Ectodermal cell (in vitro differentiated cells): ENCODE results near the gene ARMC6.

Source experiments
- H3K27ac ChIP-seq: 2 replicates; pipeline ENCODE4 v1.7.0; 2013; ENCODE audit warnings: mild to moderate bottlenecking, low read depth, low read length; ENCODE audit not compliant: insufficient read depth, poor library complexity, severe bottlenecking
- H3K27me3 ChIP-seq: 2 replicates; pipeline ENCODE4 v1.7.0; 2013; ENCODE audit warnings: mild to moderate bottlenecking, low read length; ENCODE audit not compliant: insufficient read depth, control insufficient read depth, poor library complexity, severe bottlenecking
- H3K36me3 ChIP-seq: one replicate; pipeline ENCODE4 v1.7.0; 2013; ENCODE audit warnings: low read length; ENCODE audit not compliant: control insufficient read depth, insufficient read depth
- H3K4me1 ChIP-seq: one replicate; pipeline ENCODE4 v1.7.0; 2013; ENCODE audit warnings: low read length; ENCODE audit not compliant: control insufficient read depth, insufficient read depth
- H3K4me3 ChIP-seq: 2 replicates; pipeline ENCODE4 v1.7.0; 2013; ENCODE audit warnings: low read depth, low read length, control low read depth; ENCODE audit not compliant: insufficient read depth
- H3K9me3 ChIP-seq: 2 replicates; pipeline ENCODE4 v1.7.0; 2013; ENCODE audit warnings: mild to moderate bottlenecking, low read length, moderate library complexity; ENCODE audit not compliant: control insufficient read depth
- WGBS, 2 experiments: methylation state at CpG; one replicate each; pipeline ENCODE4 v1.1.7; 2013; ENCODE audit warnings: missing lambda C conversion rate in 2 of 2; 5-methylcytosine and 5-hydroxymethylcytosine counted together

The ARMC6 gene

DNA sequence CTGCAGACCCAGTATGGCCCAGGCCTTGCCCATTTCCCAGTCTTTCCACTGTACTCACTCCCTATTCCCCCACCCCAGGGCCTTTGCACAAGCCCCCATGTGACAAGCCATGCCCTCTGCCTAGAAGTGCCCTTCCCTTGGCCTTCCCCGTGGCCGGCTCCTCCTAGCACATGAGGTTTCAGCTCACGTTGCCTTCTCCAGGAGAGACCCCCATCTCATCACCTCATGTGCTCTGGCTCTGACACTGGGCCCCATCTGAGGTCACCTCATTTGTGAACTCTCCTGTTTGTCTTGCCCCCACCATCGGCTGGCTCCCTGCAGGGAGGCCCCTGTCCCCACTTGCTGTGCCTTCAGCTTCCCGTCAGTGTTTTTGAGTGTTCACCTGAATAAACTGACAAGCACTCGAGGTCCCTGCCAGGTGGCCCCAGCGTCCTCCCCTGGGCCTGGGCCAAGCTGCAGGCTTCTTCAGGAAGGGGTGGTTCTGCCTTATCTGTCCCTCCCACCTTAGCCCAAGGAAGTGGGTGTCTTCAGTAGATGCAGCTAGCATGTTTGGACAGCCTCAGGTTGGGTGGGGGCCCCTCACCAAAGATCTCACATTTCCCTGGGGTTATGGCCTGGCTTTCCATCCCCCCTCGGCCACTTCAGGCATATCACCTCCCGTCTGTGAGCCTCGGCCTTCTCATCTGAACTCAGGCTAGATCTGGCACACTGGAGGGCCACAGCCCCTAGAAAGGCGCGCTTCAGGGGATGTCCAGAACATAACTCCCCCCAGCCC is 26.6 kb downstream of the ARMC6 start:
- WGBS, 2 experiments: 91 to 93% methylated on average over 12 of the region's 12 CpGs
- Histone ChIP-seq H3K36me3 (peaks cover 11% of the 10 kb centered on the region), H3K27ac (no peak overlapping the region), H3K4me3 (no peak overlapping the region), H3K9me3 (no peaks in the 10 kb centered on the region), H3K4me1 (peaks cover 5% of the 10 kb centered on the region), H3K27me3 (peaks cover 12% of the 10 kb centered on the region)

DNA sequence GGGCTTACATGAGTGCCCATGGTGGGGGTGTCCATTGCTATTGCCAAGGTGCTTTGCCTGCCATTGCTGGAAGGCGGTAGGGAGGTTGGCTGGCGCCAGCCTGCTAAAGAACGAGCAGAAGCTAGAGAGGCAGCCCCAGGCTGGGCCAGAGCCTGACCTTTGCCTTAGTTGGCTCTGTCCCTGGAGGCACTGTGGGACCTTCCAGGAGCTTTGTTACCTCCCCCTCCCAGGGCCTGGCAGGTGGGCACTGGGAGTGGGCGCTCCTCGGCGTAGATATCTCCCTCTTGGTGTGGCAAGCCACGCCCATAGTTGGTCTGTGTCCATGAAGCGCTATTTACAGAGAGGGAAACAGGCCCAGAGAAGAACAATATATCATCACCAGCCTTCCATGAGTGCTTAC is 28.1 kb downstream of the ARMC6 start:
- no peaks in the 10 kb centered on the region for H3K9me3 ChIP-seq
- no peak overlapping the region for H3K27ac ChIP-seq
- peaks cover 5% of the 10 kb centered on the region for H3K4me1 ChIP-seq
- 97 to 98% methylated on average over 8 of the region's 8 CpGs for WGBS, 2 experiments
- no peaks in the 10 kb centered on the region for H3K36me3 ChIP-seq
- H3K4me3 ChIP-seq: no peak overlapping the region
- peaks cover 26% of the 10 kb centered on the region for H3K27me3 ChIP-seq

DNA sequence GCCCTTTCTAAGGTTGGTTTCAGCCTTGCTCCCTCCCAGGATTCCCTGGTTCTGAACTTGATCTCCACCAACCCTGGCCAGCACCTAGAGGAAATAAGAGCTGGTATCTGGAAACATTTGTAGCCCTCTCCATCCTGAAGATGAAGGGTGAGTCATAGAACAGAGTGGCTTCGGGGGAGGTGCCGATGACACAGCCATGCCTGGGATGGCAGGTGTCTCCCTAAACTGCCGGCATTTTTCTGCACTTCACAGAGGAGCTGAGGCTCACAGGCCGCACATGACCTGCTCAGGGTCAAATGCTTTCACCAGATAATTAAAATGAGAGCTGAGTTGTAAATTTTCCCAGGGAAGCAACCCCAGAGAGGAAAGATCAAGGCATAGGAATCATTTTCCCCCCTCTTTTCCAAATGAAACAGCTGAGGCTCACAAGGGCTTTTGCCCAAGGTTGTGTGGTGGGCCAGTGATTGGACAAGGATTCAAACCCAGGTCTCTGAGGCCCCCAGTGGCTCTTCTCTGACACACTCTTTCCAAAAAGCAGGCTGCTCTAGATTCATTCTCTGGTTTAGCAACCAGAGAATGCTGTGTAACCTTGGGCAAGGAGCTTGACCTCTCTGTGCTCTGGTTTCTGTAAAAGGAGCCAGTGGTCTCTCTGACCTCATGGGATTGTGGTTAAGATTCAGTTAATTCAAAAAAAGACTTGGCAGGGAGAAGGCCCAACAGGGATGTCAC is 29.2 kb downstream of the ARMC6 start:
- H3K9me3 ChIP-seq: no peaks in the 10 kb centered on the region
- H3K4me1 ChIP-seq: peaks cover 5% of the 10 kb centered on the region
- WGBS, 2 experiments: 87 to 92% methylated on average over 4 of the region's 4 CpGs
- H3K4me3 ChIP-seq: peak overlapping the region; percentile 54
- no peak overlapping the region for H3K27ac ChIP-seq
- H3K36me3 ChIP-seq: no peaks in the 10 kb centered on the region
- H3K27me3 ChIP-seq: peaks cover 37% of the 10 kb centered on the region

DNA sequence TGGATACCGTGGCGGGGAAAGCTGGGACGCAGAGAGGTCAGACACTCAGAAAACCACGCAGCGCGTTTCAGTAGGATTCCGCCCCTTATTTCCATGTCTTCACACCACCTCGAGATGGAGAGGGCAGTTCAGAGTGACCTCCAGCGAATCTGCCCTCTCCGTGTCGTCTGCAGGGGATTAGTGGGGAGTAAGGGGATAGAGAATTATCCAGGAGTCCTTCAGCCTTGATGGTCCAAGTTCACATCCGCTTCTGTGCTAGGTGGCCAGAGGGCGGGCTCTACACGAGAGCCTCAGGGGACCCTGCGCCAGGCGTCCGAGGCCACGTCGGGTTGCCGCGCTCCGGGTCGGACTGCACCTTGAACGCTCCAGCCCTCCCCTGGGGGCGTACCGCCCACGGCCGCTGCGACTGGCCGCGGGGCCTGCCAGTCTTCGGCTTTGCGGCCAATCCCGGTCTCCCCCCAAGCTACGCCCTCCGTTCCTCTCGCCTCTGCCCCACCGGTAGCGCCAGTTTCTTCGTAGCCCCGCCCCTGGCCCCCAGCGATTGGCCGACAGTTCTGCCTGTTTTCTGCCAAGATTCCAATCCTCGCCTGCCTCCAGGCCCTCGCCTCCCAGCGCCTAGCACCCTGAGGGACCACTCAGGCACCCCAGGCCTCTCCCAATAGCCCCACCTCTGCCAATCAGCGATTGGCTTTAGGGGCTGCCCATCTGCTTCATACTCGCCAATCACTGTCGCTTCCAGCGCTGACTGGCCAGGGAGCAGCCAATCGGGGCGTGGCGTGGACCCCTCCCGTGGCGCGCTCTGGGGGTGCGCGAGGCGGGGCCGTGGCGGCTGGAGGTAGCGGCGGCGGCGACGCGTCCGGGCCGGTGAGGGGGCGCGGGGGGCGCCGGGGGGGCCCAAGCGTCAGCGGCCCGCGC is 30.0 kb downstream of the ARMC6 start, which contains the start of gene SLC25A42:
TSS of gene SLC25A42 (plus strand) at position 812 of the 915 bp plus-strand sequence. CDS start 32,131 bp downstream, outside the sequence.
- Histone ChIP-seq H3K4me3 (peak within 1 kb of the TSS; percentile 54), H3K27me3 (peaks cover 38% of the 10 kb centered on the region), H3K36me3 (no peaks in the 10 kb centered on the region), H3K9me3 (no peaks in the 10 kb centered on the region), H3K27ac (no peak within 1 kb of the TSS), H3K4me1 (peaks cover 5% of the 10 kb centered on the region)
- 4 to 5% methylated on average over 77 of the region's 77 CpGs for WGBS, 2 experiments

DNA sequence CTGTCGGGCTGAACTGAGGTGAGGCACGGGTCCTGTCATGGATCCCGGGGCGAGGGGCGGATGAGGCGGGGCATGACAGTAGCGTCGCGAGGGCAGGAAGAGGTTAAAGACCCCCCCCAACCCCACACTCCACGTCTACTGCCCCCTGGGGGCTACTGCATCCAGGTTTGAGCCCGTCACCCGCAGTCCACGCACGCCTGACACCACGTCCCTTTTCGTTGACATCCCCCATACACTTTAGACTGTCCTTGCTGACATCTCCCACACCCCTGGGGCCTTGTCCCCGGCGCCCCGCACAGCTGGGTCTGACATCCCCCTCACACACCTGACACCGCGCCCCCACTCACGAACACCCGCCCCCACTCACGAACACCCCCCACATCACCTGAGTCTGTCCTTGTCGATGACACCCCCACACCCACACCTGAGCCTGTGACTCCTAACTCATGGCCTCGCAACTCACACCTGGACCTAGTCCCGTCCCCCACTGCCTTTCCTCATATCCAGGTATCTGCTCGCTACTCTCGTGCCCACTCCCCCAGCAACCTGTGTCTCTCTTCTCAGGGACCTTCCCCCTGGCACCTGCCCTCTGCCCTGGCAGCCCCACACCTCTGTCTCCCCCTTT is 30.8 kb downstream of the ARMC6 start:
- Histone ChIP-seq H3K36me3 (no peaks in the 10 kb centered on the region), H3K27ac (no peak overlapping the region), H3K4me1 (peaks cover 5% of the 10 kb centered on the region), H3K9me3 (no peaks in the 10 kb centered on the region), H3K4me3 (peak overlapping the region; percentile 54), H3K27me3 (peaks cover 38% of the 10 kb centered on the region)
- 11 to 12% methylated on average over 25 to 29 of the region's 29 CpGs for WGBS, 2 experiments

DNA sequence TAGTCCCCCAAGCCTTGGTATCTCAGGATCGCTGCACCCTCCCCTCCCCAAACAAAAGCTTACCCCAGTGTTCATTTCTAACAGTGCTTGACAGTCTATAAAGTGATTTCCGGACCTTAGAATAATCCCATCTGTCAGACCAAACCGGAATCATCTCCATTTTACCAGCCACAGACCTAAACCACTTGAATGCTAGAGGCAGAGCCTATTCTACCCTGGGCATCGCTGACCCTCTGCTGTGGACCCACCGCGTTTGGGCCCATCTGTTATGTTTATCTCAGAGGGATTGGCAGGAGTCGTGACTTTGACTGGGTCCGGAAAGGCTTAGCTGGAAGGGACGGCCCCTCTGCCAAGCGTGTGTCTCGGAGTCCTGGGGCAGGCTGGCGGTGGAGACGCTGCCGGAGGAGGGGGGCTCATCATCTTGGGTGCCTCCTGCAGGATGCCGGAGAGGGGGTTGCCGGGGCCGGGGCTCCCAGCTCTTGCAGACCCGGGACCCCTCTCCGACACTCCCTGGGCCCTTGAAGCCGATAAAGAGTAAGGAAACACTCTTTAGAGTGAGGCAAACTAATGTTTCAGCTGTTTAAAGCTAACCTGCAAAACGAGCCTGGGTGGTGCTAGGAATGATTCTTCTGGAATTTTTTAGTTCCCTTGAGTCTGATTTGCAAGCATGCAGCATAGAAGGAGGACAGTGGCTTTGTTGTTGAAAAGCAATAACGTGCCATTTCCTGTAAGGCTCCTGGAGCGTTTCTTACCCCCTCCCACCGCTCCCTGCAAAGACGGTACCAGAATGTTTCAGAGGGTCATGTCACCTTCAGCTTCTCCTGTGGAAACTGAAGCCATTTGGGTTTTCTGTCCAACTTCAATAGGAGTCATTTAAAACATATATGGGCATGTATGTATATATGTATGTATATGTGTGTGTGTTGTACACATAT is 31.7 kb downstream of the ARMC6 start:
- Histone ChIP-seq H3K4me3 (no peak overlapping the region), H3K36me3 (no peaks in the 10 kb centered on the region), H3K27ac (no peak overlapping the region), H3K9me3 (no peaks in the 10 kb centered on the region), H3K27me3 (peaks cover 38% of the 10 kb centered on the region), H3K4me1 (peaks cover 5% of the 10 kb centered on the region)
- 24 to 25% methylated on average over 25 of the region's 25 CpGs for WGBS, 2 experiments

DNA sequence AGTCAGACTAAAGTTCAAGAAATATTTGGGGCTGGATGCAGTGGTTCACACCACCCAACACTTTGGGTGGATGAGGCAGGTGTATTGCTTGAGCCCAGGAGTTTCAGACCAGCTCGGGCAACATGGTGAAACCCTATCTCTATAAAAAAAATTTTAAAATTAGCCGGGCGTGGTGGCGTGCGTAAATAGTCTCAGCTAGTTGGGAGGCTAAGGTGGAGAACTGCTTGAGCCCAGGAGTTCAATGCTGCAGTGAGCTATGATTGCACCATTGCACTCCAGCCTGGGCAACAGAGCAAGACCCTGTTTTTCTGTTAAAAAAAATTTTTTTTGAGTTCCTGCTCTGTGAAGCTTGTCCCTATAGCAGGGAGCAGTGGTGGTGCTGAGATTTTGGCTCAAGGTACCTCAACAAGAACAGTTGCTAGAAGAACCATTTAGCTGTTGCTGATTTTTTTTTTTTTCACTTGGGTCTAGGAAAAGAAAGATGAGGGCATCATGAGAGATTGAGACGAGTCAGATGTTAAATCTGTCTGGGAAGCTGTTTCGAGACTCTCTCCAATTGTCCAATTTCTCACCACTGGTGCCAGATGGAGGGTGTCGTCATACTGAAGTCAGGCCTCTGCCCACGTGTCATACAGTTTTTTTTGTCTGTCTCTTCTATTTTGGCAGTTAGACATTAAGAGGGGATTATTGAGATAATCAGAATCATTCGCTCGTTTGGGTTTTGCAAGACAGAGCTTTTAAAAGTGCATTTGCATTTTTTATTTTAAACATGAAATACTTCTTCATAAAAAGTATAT is 34.1 kb downstream of the ARMC6 start:
- H3K27ac ChIP-seq: no peak overlapping the region
- 92 to 95% methylated on average over 11 of the region's 11 CpGs for WGBS, 2 experiments
- no peaks in the 10 kb centered on the region for H3K9me3 ChIP-seq
- H3K4me3 ChIP-seq: no peak overlapping the region
- H3K27me3 ChIP-seq: peaks cover 38% of the 10 kb centered on the region
- H3K4me1 ChIP-seq: peaks cover 5% of the 10 kb centered on the region
- no peaks in the 10 kb centered on the region for H3K36me3 ChIP-seq

DNA sequence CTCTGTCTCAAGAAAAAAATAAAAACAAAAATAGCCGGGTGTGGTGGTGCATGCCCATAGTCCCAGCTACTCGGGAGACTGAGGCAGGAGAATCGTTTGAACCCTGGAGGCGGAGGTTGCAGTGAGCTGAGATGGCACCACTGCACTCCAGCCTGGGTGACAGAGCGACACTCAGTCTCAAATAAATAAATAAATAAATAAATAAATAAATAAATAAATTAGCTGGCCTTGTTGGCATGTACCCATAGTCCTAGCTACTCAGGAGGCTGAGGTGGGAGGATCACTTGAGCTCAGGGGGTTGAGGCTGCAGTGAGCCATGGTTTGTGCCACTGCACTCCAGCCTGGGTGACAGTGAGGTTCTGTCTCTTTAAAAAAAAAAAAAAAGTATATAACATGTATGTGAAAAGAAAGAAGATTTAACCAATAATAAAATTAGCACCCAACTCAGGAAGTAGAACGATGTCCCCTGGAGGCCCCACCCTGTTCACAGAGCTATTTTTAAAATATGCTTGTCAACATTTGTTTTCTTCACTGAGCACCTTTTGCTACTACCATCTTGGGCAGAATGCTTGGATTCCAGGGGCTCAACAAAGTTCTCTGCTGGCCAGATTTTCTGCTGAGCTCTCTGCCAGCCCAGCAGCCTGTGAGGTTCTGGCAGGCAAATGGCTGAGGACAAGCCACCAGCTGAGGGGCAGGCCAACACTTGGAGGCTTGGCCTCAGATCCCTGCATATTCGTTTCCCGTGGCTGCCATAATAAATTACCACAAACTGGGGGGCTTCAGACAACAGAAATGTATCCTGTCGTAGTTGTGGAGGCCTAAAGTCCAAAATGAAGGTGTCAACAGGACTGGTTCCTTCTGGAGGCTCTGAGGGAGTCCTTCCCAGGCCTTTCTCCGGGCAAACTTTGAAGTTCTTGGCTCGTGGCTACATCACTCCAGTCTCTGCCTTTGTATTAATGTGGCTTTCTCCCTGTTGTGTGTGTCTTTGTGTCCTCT is 35.6 kb downstream of the ARMC6 start:
- Histone ChIP-seq H3K27ac (no peak overlapping the region), H3K27me3 (peaks cover 37% of the 10 kb centered on the region), H3K36me3 (no peaks in the 10 kb centered on the region), H3K9me3 (no peaks in the 10 kb centered on the region), H3K4me1 (peaks cover 5% of the 10 kb centered on the region), H3K4me3 (no peak overlapping the region)
- 84 to 86% methylated on average over 10 of the region's 11 CpGs for WGBS, 2 experiments
